Lung (tissue), 12 donors: Measurements from ENCODE around the gene NRBP1. TPM values are rescaled to one million over a fixed set of nuclear protein-coding genes. Genes with fewer than 3 reads are reported as not detected.

Experiments used
- ATAC-seq: fragments of 200-7000 bp; cut with Tn5 transposase; one replicate; pipeline ENCODE4 v1.9.1; 2020; ENCODE audit warnings: moderate number of reproducible peaks; ENCODE audit not compliant: insufficient read depth, low FRiP score
- DNase-seq, 3 donors: peaks; one replicate each; pipeline ENCODE4 v3.0.0-alpha.2; 2013 to 2017
- H3K27ac ChIP-seq, 2 donors: one replicate each; pipeline ENCODE4 v1.5.1; 2013; ENCODE audit warnings: mild to moderate bottlenecking in 2 of 2, moderate library complexity in 2 of 2, control low read depth in 1 of 2, inconsistent platforms in 1 of 2, low read depth in 1 of 2, low read length in 1 of 2
- H3K27me3 ChIP-seq, 3 donors: one replicate each; pipeline ENCODE4 v1.5.1; 2013; ENCODE audit warnings: low read length in 2 of 3; ENCODE audit not compliant: control insufficient read depth in 3 of 3, insufficient read depth in 3 of 3
- H3K36me3 ChIP-seq, 4 donors: one replicate each; pipeline ENCODE4 v1.5.1; 2013; ENCODE audit warnings: low read length in 4 of 4, mild to moderate bottlenecking in 1 of 4, moderate library complexity in 1 of 4; ENCODE audit not compliant: control insufficient read depth in 4 of 4, insufficient read depth in 4 of 4
- H3K4me1 ChIP-seq, 5 donors: one replicate each; pipeline ENCODE4 v1.5.1; 2013; ENCODE audit warnings: low read length in 5 of 5, mild to moderate bottlenecking in 2 of 5, moderate library complexity in 1 of 5; ENCODE audit not compliant: control insufficient read depth in 5 of 5, insufficient read depth in 5 of 5
- H3K4me3 ChIP-seq: one replicate; pipeline ENCODE4 v1.5.1; 2013; ENCODE audit warnings: mild to moderate bottlenecking, control low read depth, moderate library complexity
- H3K9ac ChIP-seq, 2 donors: one replicate each; pipeline ENCODE4 v1.5.1; 2013; ENCODE audit warnings: low read length in 2 of 2, control low read depth in 1 of 2; ENCODE audit not compliant: insufficient read depth in 1 of 2
- H3K9me3 ChIP-seq, 4 donors: one replicate each; pipeline ENCODE4 v1.5.1; 2013; ENCODE audit warnings: low read length in 3 of 4, mild to moderate bottlenecking in 1 of 4, moderate library complexity in 1 of 4; ENCODE audit not compliant: control insufficient read depth in 4 of 4, insufficient read depth in 3 of 4
- WGBS, 2 donors: extraction: QIAGEN DNeasy Blood & Tissue Kit; methylation state at CpG; one replicate each; pipeline ENCODE4 v1.1.7; 2013; 5-methylcytosine and 5-hydroxymethylcytosine counted together
- polyA plus RNA-seq, 2 donors: library from polyadenylated mRNA; stranded (reverse); fragments of 200-250 nt; gene quantifications; one replicate each; pipeline ENCODE4 v1.2.1, GENCODE V29; 2013
- total RNA-seq, 2 donors: library from RNA; depleted of rRNA in 1 of 2; stranded (reverse); fragments of >200 nt in 1 of 2; gene quantifications; one replicate each; pipeline ENCODE4 v1.2.1, GENCODE V29; 2014 to 2021
- TF ChIP-seq, protein P1 (sequence below): IDR thresholded peaks from 2 replicates; pipeline ENCODE4 v1.5.1; 2012; ENCODE audit warnings: mild to moderate bottlenecking; ENCODE audit errors: control extremely low read depth, extremely low read depth
- donor health status: control.
- donor health status: control.
- donor health status: Bipolar disorder and iron deficiency.
- donor health status: healthy.
- donor health status: DM: yes; HTN: yes; CAD: no.

Gene NRBP1
- total and polyA plus RNA-seq, 4 donors: 46.8 to 93.6 (median 79.9) TPM

DNA sequence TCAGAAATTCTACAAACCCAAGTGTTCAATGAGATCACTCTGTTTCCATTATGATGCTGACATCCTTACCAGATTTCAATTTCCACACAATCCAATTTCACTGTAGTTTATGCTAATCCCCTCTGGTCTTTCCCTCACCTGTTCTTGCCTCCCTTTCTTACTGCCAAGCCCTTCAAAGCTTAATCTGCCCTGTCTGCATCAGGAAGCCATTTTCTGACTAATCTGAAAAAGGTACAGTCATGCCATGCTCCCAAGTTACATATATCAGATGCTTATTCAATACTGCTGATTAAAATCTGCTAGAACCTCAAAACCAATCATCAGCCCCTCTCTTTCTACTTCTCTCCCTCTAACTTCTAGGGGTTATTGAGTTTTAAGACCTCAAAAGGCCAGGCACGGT lies 22.7 kb downstream of the NRBP1 start:
- 42 to 95% methylated on average over 1 of the region's 1 CpG for WGBS, 2 donors
- TF ChIP-seq, protein P1, sequence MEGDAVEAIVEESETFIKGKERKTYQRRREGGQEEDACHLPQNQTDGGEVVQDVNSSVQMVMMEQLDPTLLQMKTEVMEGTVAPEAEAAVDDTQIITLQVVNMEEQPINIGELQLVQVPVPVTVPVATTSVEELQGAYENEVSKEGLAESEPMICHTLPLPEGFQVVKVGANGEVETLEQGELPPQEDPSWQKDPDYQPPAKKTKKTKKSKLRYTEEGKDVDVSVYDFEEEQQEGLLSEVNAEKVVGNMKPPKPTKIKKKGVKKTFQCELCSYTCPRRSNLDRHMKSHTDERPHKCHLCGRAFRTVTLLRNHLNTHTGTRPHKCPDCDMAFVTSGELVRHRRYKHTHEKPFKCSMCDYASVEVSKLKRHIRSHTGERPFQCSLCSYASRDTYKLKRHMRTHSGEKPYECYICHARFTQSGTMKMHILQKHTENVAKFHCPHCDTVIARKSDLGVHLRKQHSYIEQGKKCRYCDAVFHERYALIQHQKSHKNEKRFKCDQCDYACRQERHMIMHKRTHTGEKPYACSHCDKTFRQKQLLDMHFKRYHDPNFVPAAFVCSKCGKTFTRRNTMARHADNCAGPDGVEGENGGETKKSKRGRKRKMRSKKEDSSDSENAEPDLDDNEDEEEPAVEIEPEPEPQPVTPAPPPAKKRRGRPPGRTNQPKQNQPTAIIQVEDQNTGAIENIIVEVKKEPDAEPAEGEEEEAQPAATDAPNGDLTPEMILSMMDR: no peak
- Histone ChIP-seq H3K4me1 (no peaks in the 10 kb centered on the region), H3K9me3 (no peaks in the 10 kb centered on the region), H3K27ac (no peak overlapping the region), H3K36me3 (peaks cover 9 to 50% (median 37%) of the 10 kb centered on the region in 4 donors), H3K9ac (no peak overlapping the region), H3K4me3 (no peak overlapping the region), H3K27me3 (no peaks in the 10 kb centered on the region)
- no peak for ATAC-seq
- no peak for DNase-seq

DNA sequence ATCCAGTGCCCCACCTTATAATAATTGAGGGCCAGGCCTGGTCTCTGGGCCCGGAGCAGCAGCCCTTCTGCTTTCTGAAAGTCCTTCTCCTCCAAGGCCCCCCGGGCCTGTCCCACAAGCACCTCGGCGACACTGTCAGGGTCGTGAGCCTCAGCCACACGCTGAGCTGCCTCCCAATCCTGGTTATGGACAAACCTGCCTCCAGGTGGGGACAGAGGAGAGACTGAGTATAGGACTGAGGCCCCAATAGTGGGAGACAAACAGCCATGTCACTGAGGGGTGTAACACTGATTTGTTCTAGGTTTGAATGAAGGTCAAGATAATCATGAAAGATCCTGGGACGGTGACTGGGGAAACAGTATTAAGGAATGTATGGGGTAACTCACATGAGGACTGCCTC lies 25.5 kb downstream of the NRBP1 start:
- Histone ChIP-seq H3K27ac (no peak overlapping the region), H3K36me3 (peaks cover 22 to 56% (median 38%) of the 10 kb centered on the region in 4 donors), H3K9ac (no peak overlapping the region), H3K27me3 (no peaks in the 10 kb centered on the region), H3K4me3 (no peak overlapping the region), H3K9me3 (no peaks in the 10 kb centered on the region), H3K4me1 (no peaks in the 10 kb centered on the region)
- DNase-seq (no peak), ATAC-seq (no peak)
- TF ChIP-seq, protein P1: no peak
- WGBS, 2 donors: 93 to 94% methylated on average over 7 of the region's 7 CpGs

DNA sequence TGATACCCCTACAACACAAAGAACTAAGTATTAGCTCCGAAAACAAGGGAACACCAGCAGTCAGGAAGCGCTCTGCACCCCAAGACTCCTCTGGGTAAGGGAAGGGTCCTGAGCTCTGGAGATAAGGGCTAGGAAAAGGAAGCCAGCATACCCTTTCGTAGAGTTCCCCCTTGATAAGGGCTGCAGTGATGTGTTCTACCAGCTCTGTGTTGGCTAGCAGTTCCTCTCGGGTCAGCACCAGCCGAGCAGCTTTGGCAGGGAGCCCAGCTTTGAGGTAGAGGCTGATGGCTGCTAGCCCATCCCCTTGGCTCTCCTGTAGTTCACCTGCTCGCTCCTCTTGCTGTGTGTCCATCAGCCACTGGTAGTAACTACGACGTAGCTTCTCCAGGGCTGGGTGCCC lies 32.7 kb downstream of the NRBP1 start:
- no peak for ATAC-seq
- no peak overlapping the region for H3K27ac ChIP-seq
- no peak overlapping the region for H3K4me3 ChIP-seq
- no peak for DNase-seq
- H3K9ac ChIP-seq: no peak overlapping the region
- no peaks in the 10 kb centered on the region for H3K27me3 ChIP-seq
- no peaks in the 10 kb centered on the region for H3K4me1 ChIP-seq
- TF ChIP-seq, protein P1: no peak
- 54 to 80% methylated on average over 8 of the region's 8 CpGs for WGBS, 2 donors
- H3K36me3 ChIP-seq: peaks cover 8 to 39% (median 23%) of the 10 kb centered on the region in 4 donors
- H3K9me3 ChIP-seq: no peaks in the 10 kb centered on the region

DNA sequence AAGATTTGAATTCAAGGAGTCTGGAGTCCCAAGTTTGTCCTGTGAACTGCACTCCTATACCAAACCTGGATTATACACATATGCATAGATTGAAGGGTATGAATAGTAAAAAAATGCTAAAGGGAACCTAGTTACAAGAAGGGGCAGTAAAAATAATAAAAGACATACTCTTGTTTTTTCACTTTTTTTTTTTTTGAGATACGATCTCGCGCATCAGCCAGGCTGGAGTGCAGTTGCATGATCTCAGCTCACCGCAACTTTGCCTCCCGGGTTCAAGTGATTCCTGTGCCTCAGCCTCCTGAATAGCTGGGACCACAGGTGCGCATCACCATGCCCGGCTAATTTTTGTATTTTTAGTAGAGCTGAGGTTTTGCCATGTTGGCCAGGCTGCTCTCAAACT lies 36.0 kb downstream of the NRBP1 start:
- no peak overlapping the region for H3K27ac ChIP-seq
- no peak for ATAC-seq
- no peaks in the 10 kb centered on the region for H3K4me1 ChIP-seq
- H3K9me3 ChIP-seq: no peaks in the 10 kb centered on the region
- no peak overlapping the region for H3K9ac ChIP-seq
- H3K4me3 ChIP-seq: no peak overlapping the region
- H3K27me3 ChIP-seq: no peaks in the 10 kb centered on the region
- 96 to 97% methylated on average over 7 of the region's 7 CpGs for WGBS, 2 donors
- DNase-seq: no peak
- TF ChIP-seq, protein P1: no peak
- H3K36me3 ChIP-seq: peaks cover 0 to 19% (median 8%) of the 10 kb centered on the region in 4 donors
